HCT116 (cell line): ENCODE results near the gene ATF6B. TPM values are rescaled to one million over a fixed set of nuclear protein-coding genes. Genes with fewer than 3 reads are reported as not detected.

Experiments used
- ATAC-seq: fragments of 200-7000 bp; cut with Tn5 transposase; 2 replicates; pipeline ENCODE4 v1.9.1; 2020; ENCODE audit warnings: mild to moderate bottlenecking, moderate library complexity
- BruUV-seq: library from RNA; stranded (reverse); fragments of 400-500 nt; replicated peaks from 2 replicates; lab custom pipeline; 2021; lab: Mats Ljungman, UMichigan
- CTCF ChIA-PET: fragments of 300-600 bp; sonication (Branson Sonifier 250); formaldehyde crosslinking; loops from one replicate; lab custom pipeline; 2021; ENCODE audit warnings: antibody characterized with exemption; lab: Charles Lee
- POLR2A ChIA-PET: fragments of 300-600, 350-600 bp; sonication (Branson Sonifier 250); formaldehyde crosslinking; loops from one replicate; lab custom pipeline; 2021; ENCODE audit warnings: antibody characterized with exemption; lab: Charles Lee
- RAD21 ChIA-PET, 2 experiments: fragments of 300-600 bp; sonication (Branson Sonifier 250); formaldehyde crosslinking; loops; one replicate each; lab custom pipeline; 2023; ENCODE audit warnings: low total read pairs in 2 of 2; ENCODE audit not compliant: uncharacterized antibody in 2 of 2, unreplicated experiment in 2 of 2, low non-redundant PET in 1 of 2; lab: Charles Lee
- DNase-seq: peaks from one replicate; pipeline ENCODE4 v3.0.0-alpha.2; 2010; ENCODE audit warnings: low read depth, low spot score
- H2AFZ ChIP-seq: fragments of 200-600 bp; shearing (Covaris generic), sonication (generic); 2 replicates; pipeline ENCODE4 v1.6.1; 2017; ENCODE audit warnings: low read depth, mixed run types, mixed read lengths, antibody characterized with exemption, low read length; ENCODE audit not compliant: poor library complexity, severe bottlenecking
- H3K27ac ChIP-seq: 2 replicates; pipeline ENCODE4 v1.5.1; 2012; ENCODE audit warnings: low read depth, low read length
- H3K27me3 ChIP-seq: fragments of 200-600 bp; sonication (generic); 2 replicates; pipeline ENCODE4 v1.6.1; 2016; ENCODE audit warnings: mixed run types, low read length, mixed read lengths; ENCODE audit not compliant: insufficient read depth
- H3K36me3 ChIP-seq, 2 experiments: fragments of 200-500 bp in 1 of 2; fragments of 200-600 bp in 1 of 2; sonication (Bioruptor generic) in 1 of 2; sonication (generic) in 1 of 2; 2 replicates each; pipeline versions ENCODE4 v1.5.1 to v1.6.1; 2014 to 2016; ENCODE audit warnings: low read length in 2 of 2, inconsistent platforms in 1 of 2, mixed read lengths in 1 of 2, mixed run types in 1 of 2; ENCODE audit not compliant: insufficient read depth in 2 of 2, control insufficient read depth in 1 of 2
- H3K4me1 ChIP-seq, 2 experiments: fragments of 200-600 bp in 1 of 2; sonication (generic) in 1 of 2; 2 replicates each; pipeline versions ENCODE4 v1.5.1 to v1.6.1; 2012 to 2017; ENCODE audit warnings: low read length in 2 of 2, inconsistent platforms in 1 of 2, mild to moderate bottlenecking in 1 of 2, mixed read lengths in 1 of 2, mixed run types in 1 of 2, moderate library complexity in 1 of 2; ENCODE audit not compliant: insufficient read depth in 2 of 2, control insufficient read depth in 1 of 2
- H3K4me2 ChIP-seq: fragments of 200-600 bp; sonication (generic); 2 replicates; pipeline ENCODE4 v1.6.1; 2017; ENCODE audit warnings: mixed run types, low read length, mixed read lengths
- H3K4me3 ChIP-seq, 2 experiments: fragments of 200-600 bp in 1 of 2; sonication (generic) in 1 of 2; replicated peaks in 1 of 2; 2 replicates each; pipeline ENCODE4 v1.5.1; 2011 to 2016; ENCODE audit warnings: low read length in 2 of 2, control low read depth in 1 of 2, low read depth in 1 of 2, mild to moderate bottlenecking in 1 of 2, mixed read lengths in 1 of 2, mixed run types in 1 of 2
- H3K79me2 ChIP-seq: fragments of 200-600 bp; sonication (generic); 2 replicates; pipeline ENCODE4 v1.6.1; 2017; ENCODE audit warnings: mild to moderate bottlenecking, mixed run types, low read length, moderate library complexity, mixed read lengths; ENCODE audit not compliant: insufficient read depth
- H3K9ac ChIP-seq: fragments of 200-600 bp; sonication (generic); 2 replicates; pipeline ENCODE4 v1.6.1; 2016; ENCODE audit warnings: low read length, mixed read lengths
- H3K9me2 ChIP-seq: fragments of 200-600 bp; sonication (generic), shearing (Covaris generic); 2 replicates; pipeline ENCODE4 v1.6.1; 2017; ENCODE audit warnings: mixed run types, mild to moderate bottlenecking, moderate library complexity; ENCODE audit not compliant: insufficient read depth
- H3K9me3 ChIP-seq, 2 experiments: fragments of 200-500 bp in 1 of 2; fragments of 200-600 bp in 1 of 2; sonication (Bioruptor generic) in 1 of 2; sonication (generic) in 1 of 2; 2 replicates each; pipeline ENCODE4 v1.6.1; 2014 to 2017; ENCODE audit warnings: low read length in 2 of 2, mixed read lengths in 2 of 2, inconsistent platforms in 1 of 2, low read depth in 1 of 2, mild to moderate bottlenecking in 1 of 2, mixed run types in 1 of 2, moderate library complexity in 1 of 2; ENCODE audit not compliant: control insufficient read depth in 1 of 2, insufficient read depth in 1 of 2
- H4K20me1 ChIP-seq: fragments of 200-600 bp; sonication (generic), shearing (Covaris generic); 2 replicates; pipeline ENCODE4 v1.6.1; 2017; ENCODE audit warnings: mixed run types, mild to moderate bottlenecking, moderate library complexity; ENCODE audit not compliant: insufficient read depth
- CBX3 ChIP-seq: IDR thresholded peaks from 2 replicates; pipeline ENCODE4 v1.6.1; 2012; ENCODE audit warnings: low read depth
- CEBPB ChIP-seq: IDR thresholded peaks from 2 replicates; pipeline ENCODE4 v1.6.1; 2012; ENCODE audit warnings: low read depth
- EGR1 ChIP-seq: IDR thresholded peaks from 2 replicates; pipeline ENCODE4 v1.6.1; 2012; ENCODE audit warnings: low read depth
- ELF1 ChIP-seq: IDR thresholded peaks from 2 replicates; pipeline ENCODE4 v1.6.1; 2012; ENCODE audit warnings: low read depth, borderline replicate concordance
- EZH2phosphoT487 ChIP-seq: fragments of 200-600 bp; IDR thresholded peaks from 2 replicates; pipeline ENCODE4 v1.6.1; 2018; ENCODE audit warnings: antibody characterized with exemption, borderline replicate concordance
- FOSL1 ChIP-seq: IDR thresholded peaks from 2 replicates; pipeline ENCODE4 v1.6.1; 2012; ENCODE audit warnings: low read depth
- MAX ChIP-seq: IDR thresholded peaks from 2 replicates; pipeline ENCODE4 v1.6.1; 2012
- POLR2A ChIP-seq: IDR thresholded peaks from 2 replicates; pipeline ENCODE4 v1.7.0; 2011; ENCODE audit warnings: borderline replicate concordance; ENCODE audit not compliant: insufficient read depth, insufficient read length; ENCODE audit errors: extremely low read depth
- SIN3A ChIP-seq: IDR thresholded peaks from 2 replicates; pipeline ENCODE4 v1.6.1; 2012; ENCODE audit warnings: low read depth
- SP1 ChIP-seq: IDR thresholded peaks from 2 replicates; pipeline ENCODE4 v1.6.1; 2012; ENCODE audit warnings: low read depth
- SRF ChIP-seq: IDR thresholded peaks from 2 replicates; pipeline ENCODE4 v1.6.1; 2012; ENCODE audit warnings: low read depth
- TCF7L2 ChIP-seq: IDR thresholded peaks from 2 replicates; pipeline ENCODE4 v1.7.0; 2011; ENCODE audit warnings: borderline replicate concordance, inconsistent platforms; ENCODE audit not compliant: insufficient read depth, insufficient read length; ENCODE audit errors: extremely low read depth
- YY1 ChIP-seq: IDR thresholded peaks from 2 replicates; pipeline ENCODE4 v1.6.1; 2011; ENCODE audit warnings: low read length, low read depth, moderate library complexity, mild to moderate bottlenecking; ENCODE audit not compliant: insufficient replicate concordance; ENCODE audit errors: extremely low read depth
- ZBTB33 ChIP-seq: IDR thresholded peaks from 2 replicates; pipeline ENCODE4 v1.6.1; 2011; ENCODE audit warnings: mild to moderate bottlenecking, low read length, moderate library complexity; ENCODE audit not compliant: insufficient replicate concordance; ENCODE audit errors: extremely low read depth
- ZFX ChIP-seq: fragments of 450-650 bp; IDR thresholded peaks from 2 replicates; pipeline ENCODE4 v1.6.1; 2017
- ZNF274 ChIP-seq: fragments of 200-500 bp; sonication (Bioruptor generic); IDR thresholded peaks from 2 replicates; pipeline ENCODE4 v1.6.1; 2014; ENCODE audit warnings: mild to moderate bottlenecking, low read depth, low read length, inconsistent platforms
- intact Hi-C: fragments of 100-400 bp; cut with micrococcal nuclease; formaldehyde crosslinking; loops from 2 replicates; pipeline ENCODE4 v1.10.0; 2022
- total RNA-seq: library from RNA; stranded (reverse); gene quantifications from one replicate; pipeline ENCODE4 v1.2.1, GENCODE V29; 2021; ENCODE audit not compliant: unreplicated experiment
- TF ChIP-seq, protein P1 (sequence below), 3 experiments: fragments of 200-600 bp in 1 of 3; sonication (generic) in 1 of 3; IDR thresholded peaks in 2 of 3; conservative IDR thresholded peaks in 1 of 3; 2 replicates each; pipeline ENCODE4 v1.5.1; 2012 to 2017; ENCODE audit warnings: low read depth in 2 of 3, low read length in 2 of 3, antibody characterized with exemption in 1 of 3, borderline replicate concordance in 1 of 3, control low read depth in 1 of 3, mild to moderate bottlenecking in 1 of 3, mixed read lengths in 1 of 3, mixed run types in 1 of 3, moderate library complexity in 1 of 3; ENCODE audit not compliant: insufficient read depth in 1 of 3

The ATF6B gene
- total RNA-seq, 1 experiment from 2014 or later = 63.9 TPM

DNA sequence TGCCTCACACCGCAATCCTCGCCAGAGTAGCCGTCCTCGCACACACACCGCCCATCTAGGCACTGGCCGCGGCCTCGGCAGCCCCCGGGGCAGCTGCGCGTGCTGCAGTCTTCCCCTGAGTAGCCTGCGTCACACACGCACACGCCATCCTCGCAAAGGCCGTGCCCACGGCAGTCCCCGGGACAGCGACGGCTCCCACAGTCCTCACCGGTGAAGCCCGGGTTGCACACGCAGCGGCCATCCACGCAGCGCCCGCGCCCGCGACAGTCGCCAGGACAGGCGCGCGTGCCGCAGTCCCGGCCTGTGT lies 32.0 kb downstream of the ATF6B start:
- no peak for TF ChIP-seq EZH2phosphoT487
- TF ChIP-seq ZFX = no peak
- no peak for TF ChIP-seq ELF1
- TF ChIP-seq TCF7L2 = no peak
- TF ChIP-seq, protein P1, sequence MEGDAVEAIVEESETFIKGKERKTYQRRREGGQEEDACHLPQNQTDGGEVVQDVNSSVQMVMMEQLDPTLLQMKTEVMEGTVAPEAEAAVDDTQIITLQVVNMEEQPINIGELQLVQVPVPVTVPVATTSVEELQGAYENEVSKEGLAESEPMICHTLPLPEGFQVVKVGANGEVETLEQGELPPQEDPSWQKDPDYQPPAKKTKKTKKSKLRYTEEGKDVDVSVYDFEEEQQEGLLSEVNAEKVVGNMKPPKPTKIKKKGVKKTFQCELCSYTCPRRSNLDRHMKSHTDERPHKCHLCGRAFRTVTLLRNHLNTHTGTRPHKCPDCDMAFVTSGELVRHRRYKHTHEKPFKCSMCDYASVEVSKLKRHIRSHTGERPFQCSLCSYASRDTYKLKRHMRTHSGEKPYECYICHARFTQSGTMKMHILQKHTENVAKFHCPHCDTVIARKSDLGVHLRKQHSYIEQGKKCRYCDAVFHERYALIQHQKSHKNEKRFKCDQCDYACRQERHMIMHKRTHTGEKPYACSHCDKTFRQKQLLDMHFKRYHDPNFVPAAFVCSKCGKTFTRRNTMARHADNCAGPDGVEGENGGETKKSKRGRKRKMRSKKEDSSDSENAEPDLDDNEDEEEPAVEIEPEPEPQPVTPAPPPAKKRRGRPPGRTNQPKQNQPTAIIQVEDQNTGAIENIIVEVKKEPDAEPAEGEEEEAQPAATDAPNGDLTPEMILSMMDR (IDR thresholded peaks at IDR 0.05 in 2 of 3, conservative IDR thresholded peaks at IDR 0.05 in 1 of 3; ENCODE audit: borderline replicate concordance in 1 of 3, insufficient read depth in 1 of 3, low read depth in 2 of 3, low read length in 2 of 3) = no peak
- no peak for TF ChIP-seq SRF
- TF ChIP-seq FOSL1 = no peak
- TF ChIP-seq EGR1 = no peak
- no peak for TF ChIP-seq ZBTB33
- no peak for TF ChIP-seq CEBPB
- no peak for TF ChIP-seq ZNF274
- TF ChIP-seq MAX = no peak
- TF ChIP-seq SP1 = no peak
- no peak for TF ChIP-seq SIN3A
- TF ChIP-seq POLR2A = no peak
- TF ChIP-seq CBX3 = no peak
- no peak for TF ChIP-seq YY1
- TF ChIP-seq, all 23 proteins: peak for 0
- BruUV-seq = no TSS peak
- CTCF ChIA-PET = no interaction called here
- H2AFZ ChIP-seq = no peak overlapping the region
- no peak overlapping the region for H3K4me2 ChIP-seq
- no peaks in the 10 kb centered on the region for H3K36me3 ChIP-seq
- H3K27ac ChIP-seq = no peak overlapping the region
- RAD21 ChIA-PET = no interaction called here
- ATAC-seq (no peak), DNase-seq (no peak)
- no peak overlapping the region for H3K9ac ChIP-seq
- no peaks in the 10 kb centered on the region for H4K20me1 ChIP-seq
- H3K9me2 ChIP-seq = no peaks in the 10 kb centered on the region
- H3K27me3 ChIP-seq = no peaks in the 10 kb centered on the region
- no peaks in the 10 kb centered on the region for H3K4me1 ChIP-seq
- intact Hi-C loops = no loop called here
- no peaks in the 10 kb centered on the region for H3K9me3 ChIP-seq
- POLR2A ChIA-PET = no interaction called here
- H3K79me2 ChIP-seq = no peaks in the 10 kb centered on the region
- H3K4me3 ChIP-seq = no peak overlapping the region
